ENCODE results near the gene SORBS1.

DNA sequence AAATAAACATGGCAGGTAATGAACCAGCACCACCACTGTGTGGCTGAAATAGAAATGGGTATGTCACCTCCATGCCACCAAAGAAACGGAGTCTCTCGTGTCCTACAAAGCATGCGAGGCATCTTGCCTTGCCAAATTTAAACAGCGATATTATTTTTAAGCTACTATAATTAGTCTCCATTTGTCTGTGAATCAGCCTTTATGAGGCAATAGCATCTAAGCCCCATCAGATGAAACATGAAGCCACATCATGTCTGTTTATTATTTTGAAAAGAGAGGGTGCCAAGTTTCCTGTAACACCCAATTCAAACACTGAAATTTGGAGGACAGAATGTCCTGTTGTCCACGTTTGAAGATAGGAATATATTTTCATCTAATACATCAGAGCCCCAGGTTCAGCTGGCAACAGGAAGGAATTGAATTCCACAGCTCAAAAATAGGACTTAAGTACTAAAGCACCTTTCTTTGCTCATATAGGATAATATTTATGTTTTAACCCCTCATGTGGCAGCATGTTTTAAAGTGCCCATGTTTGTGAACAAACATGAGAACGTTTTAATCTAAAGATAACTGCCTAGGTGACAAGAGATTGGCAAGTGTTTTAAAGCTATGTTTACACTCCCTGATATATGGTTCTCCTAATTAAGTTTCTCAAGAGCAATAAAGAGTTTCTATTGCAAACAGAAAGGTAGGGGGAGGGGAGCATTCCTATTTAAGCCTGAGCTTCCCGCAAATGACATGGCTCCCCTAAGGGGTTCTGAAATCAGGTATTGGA is 86.8 kb downstream of the SORBS1 start:
- TF ChIP-seq, protein P1, sequence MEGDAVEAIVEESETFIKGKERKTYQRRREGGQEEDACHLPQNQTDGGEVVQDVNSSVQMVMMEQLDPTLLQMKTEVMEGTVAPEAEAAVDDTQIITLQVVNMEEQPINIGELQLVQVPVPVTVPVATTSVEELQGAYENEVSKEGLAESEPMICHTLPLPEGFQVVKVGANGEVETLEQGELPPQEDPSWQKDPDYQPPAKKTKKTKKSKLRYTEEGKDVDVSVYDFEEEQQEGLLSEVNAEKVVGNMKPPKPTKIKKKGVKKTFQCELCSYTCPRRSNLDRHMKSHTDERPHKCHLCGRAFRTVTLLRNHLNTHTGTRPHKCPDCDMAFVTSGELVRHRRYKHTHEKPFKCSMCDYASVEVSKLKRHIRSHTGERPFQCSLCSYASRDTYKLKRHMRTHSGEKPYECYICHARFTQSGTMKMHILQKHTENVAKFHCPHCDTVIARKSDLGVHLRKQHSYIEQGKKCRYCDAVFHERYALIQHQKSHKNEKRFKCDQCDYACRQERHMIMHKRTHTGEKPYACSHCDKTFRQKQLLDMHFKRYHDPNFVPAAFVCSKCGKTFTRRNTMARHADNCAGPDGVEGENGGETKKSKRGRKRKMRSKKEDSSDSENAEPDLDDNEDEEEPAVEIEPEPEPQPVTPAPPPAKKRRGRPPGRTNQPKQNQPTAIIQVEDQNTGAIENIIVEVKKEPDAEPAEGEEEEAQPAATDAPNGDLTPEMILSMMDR (IDR thresholded peaks at IDR 0.05), result no peak
- TF ChIP-seq POLR2A (IDR thresholded peaks at IDR 0.05), result no peak
